Measurements from ENCODE around the gene FOLR1. TPM values are rescaled to one million over a fixed set of nuclear protein-coding genes. Genes with fewer than 3 reads are reported as not detected.

Gene FOLR1
- total and polyA plus RNA-seq, 10 of the 15 experiments (the other 5 are each of a cell fraction or from before 2014, with no cell fraction given), result not detected

- FAIRE-seq (no peak), ATAC-seq (no peak), DNase-seq (ENCODE audit: low read depth, low spot score) (no peak)
- no peak overlapping the region for H3K9ac ChIP-seq (ENCODE audit: control insufficient read depth, insufficient read depth, low read length)
- no peak overlapping the region for H2AFZ ChIP-seq (ENCODE audit: control insufficient read depth, low read depth, low read length)
- H3K79me2 ChIP-seq (ENCODE audit: control insufficient read depth, insufficient read depth, low read length), result no peaks in the 10 kb centered on the region
- H4K20me1 ChIP-seq (ENCODE audit: control insufficient read depth, insufficient read depth), result no peaks in the 10 kb centered on the region
- WGBS (ENCODE audit: insufficient coverage, insufficient replicate concordance, low lambda C conversion rate, missing lambda C conversion rate), result 39% methylated on average over 6 of the region's 6 CpGs
- H3K27ac ChIP-seq (ENCODE audit: control insufficient read depth, insufficient read depth), result no peak overlapping the region
- no TSS peak for BruUV-seq (replicated peaks)
- TF ChIP-seq ASH2L (IDR thresholded peaks at IDR 0.05; ENCODE audit: borderline replicate concordance, low read depth) (no peak), RAD21 (IDR thresholded peaks at IDR 0.05; ENCODE audit: insufficient read depth, low read depth, low read length) (no peak), CBX5 (IDR thresholded peaks at IDR 0.05; ENCODE audit: low read depth) (no peak), STAT3 (IDR thresholded peaks at IDR 0.05; ENCODE audit: low read depth, low read length) (no peak), ELK1 (IDR thresholded peaks at IDR 0.05; ENCODE audit: low read depth, low read length) (no peak), PRDM15 (CRISPR knock-in tag; IDR thresholded peaks at IDR 0.05) (no peak), POU2F2 (IDR thresholded peaks at IDR 0.05; ENCODE audit: borderline replicate concordance, low read depth, low read length) (no peak)
- H3K4me3 ChIP-seq, result no peak overlapping the region
- H3K36me3 ChIP-seq (ENCODE audit: control insufficient read depth in 2 of 2, insufficient read depth in 2 of 2, low read length in 1 of 2), result no peaks in the 10 kb centered on the region
- intact Hi-C loops (cut with micrococcal nuclease; ENCODE audit: unreplicated experiment), result no loop called here
- H3K9me3 ChIP-seq (replicated peaks; ENCODE audit: control insufficient read depth, insufficient read depth, low read length), result no peaks in the 10 kb centered on the region
- POLR2A ChIA-PET, result no interaction called here
- H3K27me3 ChIP-seq (replicated peaks in 1 of 2; ENCODE audit: control insufficient read depth in 2 of 2, insufficient read depth in 2 of 2, low read length in 1 of 2), result peaks cover 0 to 2% of the 10 kb centered on the region in 2 experiments; a peak in 2 of 4 replicates
- peaks cover 5% of the 10 kb centered on the region; the same call in 1 of the 2 replicates for H3K4me1 ChIP-seq (ENCODE audit: control insufficient read depth, insufficient read depth, low read length)
- in situ Hi-C loops (cut with MboI), result no loop called here
- CTCF ChIA-PET, result no interaction called here
- RAD21 ChIA-PET (ENCODE audit: unreplicated experiment), result no interaction called here
- SMC1A ChIA-PET (ENCODE audit: uncharacterized antibody, unreplicated experiment), result no interaction called here
- no peak overlapping the region for H3K4me2 ChIP-seq (ENCODE audit: control insufficient read depth, insufficient read depth)
These were observed 14.3 kb upstream of the FOLR1 start for GRCh38 chr11:72177656-72178055.
